Keratinocyte (primary cell): ENCODE data around the gene NDUFAF4. TPM values are rescaled to one million over a fixed set of nuclear protein-coding genes. Genes with fewer than 3 reads are reported as not detected.

Source experiments
- DNase-seq: peaks from one replicate; pipeline ENCODE4 v3.0.0-alpha.2; 2011; ENCODE audit warnings: low read depth, missing footprints, low spot score
- FAIRE-seq: peaks from 2 replicates; lab custom pipeline; 2011; peaks lifted over from hg19 to GRCh38; lab: Jason Lieb, UNC
- H2AFZ ChIP-seq: 2 replicates; pipeline ENCODE4 v1.6.0; 2012; ENCODE audit warnings: low read length, control low read depth, inconsistent platforms; ENCODE audit not compliant: control insufficient read depth
- H3K27ac ChIP-seq: 2 replicates; pipeline ENCODE4 v1.5.1; 2011; ENCODE audit warnings: low read length; ENCODE audit not compliant: control insufficient read depth, insufficient read depth
- H3K27me3 ChIP-seq: 3 replicates; pipeline ENCODE4 v1.6.0; 2011; ENCODE audit warnings: low read length; ENCODE audit not compliant: control insufficient read depth, insufficient read depth; ENCODE audit errors: extremely low read depth
- H3K36me3 ChIP-seq, 2 experiments: 2 replicates in 1 of 2; 3 replicates in 1 of 2; pipeline ENCODE4 v1.5.1; 2011; ENCODE audit warnings: low read length in 2 of 2, mild to moderate bottlenecking in 1 of 2; ENCODE audit not compliant: control insufficient read depth in 2 of 2, insufficient read depth in 2 of 2; ENCODE audit errors: extremely low read depth in 1 of 2
- H3K4me1 ChIP-seq: 3 replicates; pipeline ENCODE4 v1.5.1; 2011; ENCODE audit warnings: low read length; ENCODE audit not compliant: control insufficient read depth, insufficient read depth; ENCODE audit errors: extremely low read depth
- H3K4me2 ChIP-seq: 3 replicates; pipeline ENCODE4 v1.6.0; 2011; ENCODE audit warnings: low read depth, low read length; ENCODE audit not compliant: control insufficient read depth, insufficient read depth; ENCODE audit errors: extremely low read depth
- H3K4me3 ChIP-seq, 3 experiments: fragments of 200-600 bp in 1 of 3; sonication (generic) in 1 of 3; 2 replicates in 2 of 3; 3 replicates in 1 of 3; pipeline ENCODE4 v1.5.1; 2011 to 2016; ENCODE audit warnings: low read length in 3 of 3, mild to moderate bottlenecking in 3 of 3, control low read depth in 2 of 3, inconsistent platforms in 1 of 3, low read depth in 1 of 3, mixed read lengths in 1 of 3, mixed run types in 1 of 3, moderate library complexity in 1 of 3; ENCODE audit not compliant: control insufficient read depth in 2 of 3, insufficient read depth in 2 of 3; ENCODE audit errors: extremely low read depth in 1 of 3
- H3K79me2 ChIP-seq: 2 replicates; pipeline ENCODE4 v1.6.0; 2012; ENCODE audit warnings: low read length; ENCODE audit not compliant: control insufficient read depth, insufficient read depth
- H3K9ac ChIP-seq: 3 replicates; pipeline ENCODE4 v1.6.0; 2011; ENCODE audit warnings: low read length; ENCODE audit not compliant: control insufficient read depth, insufficient read depth; ENCODE audit errors: extremely low read depth
- H3K9me1 ChIP-seq: 3 replicates; pipeline ENCODE4 v1.6.0; 2011; ENCODE audit warnings: low read length; ENCODE audit not compliant: control insufficient read depth, insufficient read depth; ENCODE audit errors: extremely low read depth
- H3K9me3 ChIP-seq: 2 replicates; pipeline ENCODE4 v1.5.1; 2012; ENCODE audit warnings: low read depth, low read length; ENCODE audit not compliant: control insufficient read depth
- H4K20me1 ChIP-seq: 3 replicates; pipeline ENCODE4 v1.6.0; 2011; ENCODE audit warnings: low read length; ENCODE audit not compliant: control insufficient read depth, insufficient read depth; ENCODE audit errors: extremely low read depth
- EZH2 ChIP-seq: IDR thresholded peaks from one replicate; pipeline ENCODE4 v1.6.1; 2012; ENCODE audit warnings: inconsistent platforms, mild to moderate bottlenecking, low read length, moderate library complexity
- dilution Hi-C: fragments of 300-500 bp; cut with MboI; formaldehyde crosslinking; loops from one replicate; pipeline ENCODE4 v1.7.0; 2020; ENCODE audit warnings: low sequenced_read_pairs; ENCODE audit not compliant: extremely low pct_ligation_motif_present
- polyA plus RNA-seq, 5 experiments: library from polyadenylated mRNA; depleted of rRNA in 3 of 5; stranded (reverse) in 3 of 5; stranded (forward) in 1 of 5; unstranded in 1 of 5; fragments of >200 nt; gene quantifications; 1 replicate in 1 of 5; 2 replicates in 3 of 5; 3 replicates in 1 of 5; pipeline versions ENCODE4 v1.2.1 to v1.2.3, GENCODE V29; 2011 to 2012; ENCODE audit warnings: missing spikeins in 2 of 5, low read depth in 1 of 5, low replicate concordance in 1 of 5
- TF ChIP-seq, protein P1 (sequence below), 3 experiments: IDR thresholded peaks in 1 of 3; conservative IDR thresholded peaks in 1 of 3; optimal IDR thresholded peaks in 1 of 3; 2 replicates in 2 of 3; 3 replicates in 1 of 3; pipeline versions ENCODE3 to v1.5.1; 2011; ENCODE audit warnings: low read length in 3 of 3, mild to moderate bottlenecking in 3 of 3, moderate library complexity in 2 of 3, control low read depth in 1 of 3, inconsistent platforms in 1 of 3; ENCODE audit not compliant: insufficient read depth in 2 of 3; ENCODE audit errors: extremely low read depth in 1 of 3

Gene NDUFAF4
- polyA plus RNA-seq, 1 donor (not counting 4 experiments of a cell fraction or from before 2014, with no cell fraction given) = 68.3 TPM

DNA sequence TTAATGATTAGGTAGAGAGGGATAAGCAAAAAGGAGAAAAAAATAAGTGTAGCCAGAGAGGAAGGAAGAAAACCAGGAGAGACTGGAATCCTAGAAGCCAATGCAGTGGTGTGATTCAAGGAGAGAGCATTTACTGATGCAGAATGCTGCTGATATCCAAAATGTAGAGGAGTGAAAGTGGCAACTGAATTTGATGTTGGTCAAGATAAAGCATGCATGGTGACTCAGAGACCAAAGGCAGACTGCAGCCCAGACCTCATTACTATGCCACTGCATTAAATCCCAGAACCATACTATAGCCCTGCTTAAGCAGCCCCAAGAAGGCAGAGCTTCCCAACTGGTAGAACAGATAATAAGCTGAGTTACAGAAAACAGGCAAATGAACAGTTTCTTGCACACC is 42.6 kb upstream of the NDUFAF4 start:
- TF ChIP-seq EZH2 = no peak
- TF ChIP-seq, protein P1, sequence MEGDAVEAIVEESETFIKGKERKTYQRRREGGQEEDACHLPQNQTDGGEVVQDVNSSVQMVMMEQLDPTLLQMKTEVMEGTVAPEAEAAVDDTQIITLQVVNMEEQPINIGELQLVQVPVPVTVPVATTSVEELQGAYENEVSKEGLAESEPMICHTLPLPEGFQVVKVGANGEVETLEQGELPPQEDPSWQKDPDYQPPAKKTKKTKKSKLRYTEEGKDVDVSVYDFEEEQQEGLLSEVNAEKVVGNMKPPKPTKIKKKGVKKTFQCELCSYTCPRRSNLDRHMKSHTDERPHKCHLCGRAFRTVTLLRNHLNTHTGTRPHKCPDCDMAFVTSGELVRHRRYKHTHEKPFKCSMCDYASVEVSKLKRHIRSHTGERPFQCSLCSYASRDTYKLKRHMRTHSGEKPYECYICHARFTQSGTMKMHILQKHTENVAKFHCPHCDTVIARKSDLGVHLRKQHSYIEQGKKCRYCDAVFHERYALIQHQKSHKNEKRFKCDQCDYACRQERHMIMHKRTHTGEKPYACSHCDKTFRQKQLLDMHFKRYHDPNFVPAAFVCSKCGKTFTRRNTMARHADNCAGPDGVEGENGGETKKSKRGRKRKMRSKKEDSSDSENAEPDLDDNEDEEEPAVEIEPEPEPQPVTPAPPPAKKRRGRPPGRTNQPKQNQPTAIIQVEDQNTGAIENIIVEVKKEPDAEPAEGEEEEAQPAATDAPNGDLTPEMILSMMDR (optimal IDR thresholded peaks at IDR 0.05 in 1 of 3, IDR thresholded peaks at IDR 0.05 in 1 of 3, conservative IDR thresholded peaks at IDR 0.05 in 1 of 3; ENCODE audit: extremely low read depth in 1 of 3, insufficient read depth in 2 of 3, low read length in 3 of 3) = no peak
- FAIRE-seq (no peak), DNase-seq (no peak)
- dilution Hi-C loops = no loop called here
- no peak overlapping the region for H2AFZ ChIP-seq
- no peaks in the 10 kb centered on the region for H3K79me2 ChIP-seq
- H3K4me1 ChIP-seq = peaks cover 12% of the 10 kb centered on the region
- H4K20me1 ChIP-seq = no peaks in the 10 kb centered on the region
- no peaks in the 10 kb centered on the region for H3K36me3 ChIP-seq
- H3K9me3 ChIP-seq = no peaks in the 10 kb centered on the region
- no peak overlapping the region for H3K9ac ChIP-seq
- H3K9me1 ChIP-seq = no peaks in the 10 kb centered on the region
- H3K27ac ChIP-seq = no peak overlapping the region
- no peak overlapping the region for H3K4me2 ChIP-seq
- H3K27me3 ChIP-seq = peaks cover 22% of the 10 kb centered on the region
- no peak overlapping the region for H3K4me3 ChIP-seq

DNA sequence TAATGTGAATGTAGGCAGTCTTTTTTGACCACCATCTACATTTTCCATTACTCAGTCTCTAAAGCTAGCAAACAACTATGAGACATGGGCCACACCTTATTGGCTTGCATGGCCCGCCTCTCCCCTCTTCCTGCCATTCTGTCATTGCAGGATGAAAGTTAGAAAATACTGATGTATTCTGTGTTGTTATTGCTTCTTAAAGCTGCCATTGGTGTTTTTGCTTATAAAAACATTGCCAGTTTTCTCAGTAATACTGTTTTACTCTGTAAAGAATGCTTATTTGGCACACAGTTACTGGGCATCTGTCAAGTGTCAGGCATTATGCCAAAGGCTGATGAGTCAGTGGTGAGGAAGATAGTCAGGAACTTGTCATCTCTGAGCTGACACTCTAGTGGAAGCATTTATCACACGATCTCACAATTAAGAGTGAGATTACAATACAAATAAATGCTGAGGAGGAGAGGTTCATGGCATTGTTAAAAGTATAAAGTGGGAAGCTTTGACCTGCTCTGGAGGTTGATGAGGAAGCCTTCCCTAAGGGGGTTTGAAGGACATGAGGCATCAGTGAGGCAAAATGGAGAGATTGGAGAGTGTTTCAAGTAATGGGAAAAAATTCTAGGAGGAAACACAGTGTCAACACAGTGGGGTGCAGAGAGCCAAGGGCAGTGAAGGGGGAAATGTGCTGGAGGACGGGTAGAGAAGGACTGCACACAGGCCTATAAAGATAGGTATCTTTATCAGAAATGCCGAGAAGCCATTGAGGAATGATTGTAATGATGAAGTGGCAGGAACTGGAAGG is 41.5 kb upstream of the NDUFAF4 start:
- no peaks in the 10 kb centered on the region for H3K9me1 ChIP-seq
- no peak overlapping the region for H3K9ac ChIP-seq
- no peak overlapping the region for H3K27ac ChIP-seq
- FAIRE-seq = peak; percentile 94
- H3K36me3 ChIP-seq = no peaks in the 10 kb centered on the region
- peaks cover 22% of the 10 kb centered on the region for H3K27me3 ChIP-seq
- dilution Hi-C loops = no loop called here
- H3K4me3 ChIP-seq = no peak overlapping the region
- no peaks in the 10 kb centered on the region for H3K79me2 ChIP-seq
- no peaks in the 10 kb centered on the region for H4K20me1 ChIP-seq
- DNase-seq = peak; percentile 11
- no peaks in the 10 kb centered on the region for H3K9me3 ChIP-seq
- H2AFZ ChIP-seq = no peak overlapping the region
- H3K4me2 ChIP-seq = no peak overlapping the region
- peaks cover 12% of the 10 kb centered on the region for H3K4me1 ChIP-seq
- TF ChIP-seq, protein P1 (optimal IDR thresholded peaks at IDR 0.05 in 1 of 3, IDR thresholded peaks at IDR 0.05 in 1 of 3, conservative IDR thresholded peaks at IDR 0.05 in 1 of 3; ENCODE audit: extremely low read depth in 1 of 3, insufficient read depth in 2 of 3, low read length in 3 of 3) = no peak
- no peak for TF ChIP-seq EZH2
